Stimulated activated naive B cell treated with anti-CD40 and anti-IgM and Interleukin-4, amounts not matched to agents 10 μg/mL and 1 μg/mL and 100 μg/mL, for 72 hours (primary cell): ENCODE measurements around the gene SCCPDH.
"Not testable (repeated sequence)": the region's sequence is repeated elsewhere in the genome, so short reads cannot be mapped to it uniquely, and the experiment has no call there.

ENCODE experiments used
- ATAC-seq, 2 donors: fragments of 150-1000 bp; cut with Tn5 transposase; replicated peaks; 2 replicates each; pipeline ENCODE4 v1.10.0; 2021; ENCODE audit warnings: moderate library complexity in 1 of 2
- DNase-seq: peaks from one replicate; pipeline ENCODE4 v3.0.0; 2021
- H3K27ac Mint-ChIP-seq: one replicate; pipeline ENCODE4 v1.8.0; 2022; ENCODE audit warnings: mild to moderate bottlenecking, mixed read lengths
- H3K27me3 Mint-ChIP-seq, 2 donors: one replicate each; pipeline ENCODE4 v1.8.0; 2022; ENCODE audit warnings: mixed read lengths in 2 of 2
- H3K36me3 Mint-ChIP-seq, 2 donors: one replicate each; pipeline ENCODE4 v1.8.0; 2022; ENCODE audit warnings: mixed read lengths in 2 of 2, mild to moderate bottlenecking in 1 of 2
- H3K4me1 Mint-ChIP-seq, 2 donors: one replicate each; pipeline ENCODE4 v1.8.0; 2022; ENCODE audit warnings: mixed read lengths in 2 of 2, mild to moderate bottlenecking in 1 of 2
- H3K4me3 Mint-ChIP-seq, 2 donors: one replicate each; pipeline ENCODE4 v1.8.0; 2022; ENCODE audit warnings: mild to moderate bottlenecking in 2 of 2, mixed read lengths in 2 of 2, moderate library complexity in 1 of 2
- H3K9me3 Mint-ChIP-seq, 2 donors: one replicate each; pipeline ENCODE4 v1.8.0; 2022; ENCODE audit warnings: mixed read lengths in 2 of 2, mild to moderate bottlenecking in 1 of 2

The SCCPDH gene

GRCh38 chr1:246694213-246694895, 29.9 kb upstream of the SCCPDH start:
- not testable (repeated sequence) for H3K27ac Mint-ChIP-seq, H3K27me3 Mint-ChIP-seq, H3K4me3 Mint-ChIP-seq, DNase-seq, H3K36me3 Mint-ChIP-seq, ATAC-seq
- Mint-ChIP-seq H3K4me1 (peaks cover 10 to 17% of the 10 kb centered on the region in 2 donors), H3K9me3 (peaks cover 5 to 13% of the 10 kb centered on the region in 2 donors)

- peaks cover 5 to 13% of the 10 kb centered on the region in 2 donors for H3K9me3 Mint-ChIP-seq
- no peaks in the 10 kb centered on the region for H3K36me3 Mint-ChIP-seq
- H3K27ac Mint-ChIP-seq = no peak overlapping the region
- H3K4me3 Mint-ChIP-seq = no peak overlapping the region
- H3K4me1 Mint-ChIP-seq = peaks cover 7 to 13% of the 10 kb centered on the region in 2 donors
- DNase-seq (no peak), ATAC-seq (no peak)
- no peaks in the 10 kb centered on the region for H3K27me3 Mint-ChIP-seq
Measured at GRCh38 chr1:246695136-246695535, 29.1 kb upstream of the SCCPDH start.

- ATAC-seq = no peak
- no peak for DNase-seq
- no peaks in the 10 kb centered on the region for H3K27me3 Mint-ChIP-seq
- no peak overlapping the region for H3K27ac Mint-ChIP-seq
- H3K9me3 Mint-ChIP-seq = peaks cover 5 to 13% of the 10 kb centered on the region in 2 donors
- H3K36me3 Mint-ChIP-seq = no peaks in the 10 kb centered on the region
- H3K4me1 Mint-ChIP-seq = peaks cover 7 to 13% of the 10 kb centered on the region in 2 donors
- H3K4me3 Mint-ChIP-seq = no peak overlapping the region
Measured at GRCh38 chr1:246695666-246696065, 28.5 kb upstream of the SCCPDH start.

GRCh38 chr1:246698466-246699094, 25.6 kb upstream of the SCCPDH start:
- no peaks in the 10 kb centered on the region for H3K36me3 Mint-ChIP-seq
- peak overlapping the region; percentile 62 to 66 for H3K4me3 Mint-ChIP-seq
- no peak for ATAC-seq
- H3K9me3 Mint-ChIP-seq = peaks cover 4 to 10% of the 10 kb centered on the region in 2 donors
- no peak for DNase-seq
- peaks cover 7 to 13% of the 10 kb centered on the region in 2 donors for H3K4me1 Mint-ChIP-seq
- peak overlapping the region; percentile 79 for H3K27ac Mint-ChIP-seq
- peaks cover 0 to 3% of the 10 kb centered on the region in 2 donors for H3K27me3 Mint-ChIP-seq

GRCh38 chr1:246699095-246699735, 25.0 kb upstream of the SCCPDH start:
- H3K4me1 Mint-ChIP-seq = peaks cover 7 to 13% of the 10 kb centered on the region in 2 donors
- H3K36me3 Mint-ChIP-seq = no peaks in the 10 kb centered on the region
- peak overlapping the region; percentile 62 to 66 for H3K4me3 Mint-ChIP-seq
- peak; percentile 82 for DNase-seq
- H3K9me3 Mint-ChIP-seq = peaks cover 4 to 10% of the 10 kb centered on the region in 2 donors
- peaks cover 0 to 9% of the 10 kb centered on the region in 2 donors for H3K27me3 Mint-ChIP-seq
- ATAC-seq = peak; percentile 99 to 100
- peak overlapping the region; percentile 79 for H3K27ac Mint-ChIP-seq

- DNase-seq (no peak), ATAC-seq (no peak)
- no peaks in the 10 kb centered on the region for H3K9me3 Mint-ChIP-seq
- no peak overlapping the region for H3K27ac Mint-ChIP-seq
- H3K36me3 Mint-ChIP-seq = no peaks in the 10 kb centered on the region
- H3K4me1 Mint-ChIP-seq = peaks cover 4 to 9% of the 10 kb centered on the region in 2 donors
- peaks cover 0 to 9% of the 10 kb centered on the region in 2 donors for H3K27me3 Mint-ChIP-seq
- H3K4me3 Mint-ChIP-seq = no peak overlapping the region
Measured at GRCh38 chr1:246703581-246703980, 20.6 kb upstream of the SCCPDH start.

GRCh38 chr1:246705368-246705767, 18.8 kb upstream of the SCCPDH start:
- peaks cover 4 to 6% of the 10 kb centered on the region in 2 donors for H3K9me3 Mint-ChIP-seq
- DNase-seq = no peak

GRCh38 chr1:246708166-246708565, 16.0 kb upstream of the SCCPDH start:
- no peak overlapping the region for H3K27ac Mint-ChIP-seq
- ATAC-seq = no peak
- peaks cover 13 to 20% of the 10 kb centered on the region in 2 donors for H3K27me3 Mint-ChIP-seq
- H3K36me3 Mint-ChIP-seq = peaks cover 3 to 7% of the 10 kb centered on the region in 2 donors
- peaks cover 6 to 11% of the 10 kb centered on the region in 2 donors for H3K9me3 Mint-ChIP-seq
- no peaks in the 10 kb centered on the region for H3K4me1 Mint-ChIP-seq
- no peak overlapping the region for H3K4me3 Mint-ChIP-seq
- DNase-seq = no peak

More at GRCh38 chr1:246705368-246705767, 18.8 kb upstream of the SCCPDH start:
- Mint-ChIP-seq H3K27me3 (peaks cover 0 to 9% of the 10 kb centered on the region in 2 donors), H3K4me1 (no peaks in the 10 kb centered on the region), H3K36me3 (peaks cover 0 to 1% of the 10 kb centered on the region in 2 donors), H3K27ac (no peak overlapping the region), H3K4me3 (no peak overlapping the region)
- no peak for ATAC-seq

- no peak overlapping the region for H3K4me3 Mint-ChIP-seq
- H3K27me3 Mint-ChIP-seq = peaks cover 11 to 13% of the 10 kb centered on the region in 2 donors
- ATAC-seq = no peak
- peaks cover 3 to 7% of the 10 kb centered on the region in 2 donors for H3K36me3 Mint-ChIP-seq
- H3K27ac Mint-ChIP-seq = no peak overlapping the region
- H3K9me3 Mint-ChIP-seq = peaks cover 6 to 11% of the 10 kb centered on the region in 2 donors
- no peaks in the 10 kb centered on the region for H3K4me1 Mint-ChIP-seq
- no peak for DNase-seq
Measured at GRCh38 chr1:246709196-246709595, 15.0 kb upstream of the SCCPDH start.

- Mint-ChIP-seq H3K9me3 (peaks cover 6 to 11% of the 10 kb centered on the region in 2 donors), H3K4me3 (no peak overlapping the region), H3K27me3 (peaks cover 11 to 13% of the 10 kb centered on the region in 2 donors), H3K27ac (no peak overlapping the region), H3K4me1 (no peaks in the 10 kb centered on the region), H3K36me3 (peaks cover 3 to 7% of the 10 kb centered on the region in 2 donors)
- no peak for DNase-seq
- no peak for ATAC-seq
Measured at GRCh38 chr1:246709835-246710234, 14.4 kb upstream of the SCCPDH start.

GRCh38 chr1:246711548-246712003, 12.6 kb upstream of the SCCPDH start:
- no peaks in the 10 kb centered on the region for H3K4me1 Mint-ChIP-seq
- H3K9me3 Mint-ChIP-seq = peaks cover 6 to 11% of the 10 kb centered on the region in 2 donors

GRCh38 chr1:246712428-246712827, 11.8 kb upstream of the SCCPDH start:
- not testable (repeated sequence) for H3K4me3 Mint-ChIP-seq, H3K36me3 Mint-ChIP-seq, H3K4me1 Mint-ChIP-seq, ATAC-seq, DNase-seq, H3K27ac Mint-ChIP-seq
- H3K27me3 Mint-ChIP-seq = peaks cover 18% of the 10 kb centered on the region in 2 donors
- peaks cover 6 to 11% of the 10 kb centered on the region in 2 donors for H3K9me3 Mint-ChIP-seq

More at GRCh38 chr1:246711548-246712003, 12.6 kb upstream of the SCCPDH start:
- no peak for ATAC-seq
- DNase-seq = no peak
- peaks cover 3 to 7% of the 10 kb centered on the region in 2 donors for H3K36me3 Mint-ChIP-seq
- H3K4me3 Mint-ChIP-seq = no peak overlapping the region
- H3K27me3 Mint-ChIP-seq = peaks cover 18% of the 10 kb centered on the region in 2 donors
- H3K27ac Mint-ChIP-seq = no peak overlapping the region

GRCh38 chr1:246719361-246719760, 4.8 kb upstream of the SCCPDH start:
- H3K36me3 Mint-ChIP-seq, H3K4me1 Mint-ChIP-seq, H3K27ac Mint-ChIP-seq, DNase-seq, H3K4me3 Mint-ChIP-seq, H3K9me3 Mint-ChIP-seq, ATAC-seq: not testable (repeated sequence)
- H3K27me3 Mint-ChIP-seq = peaks cover 10 to 13% of the 10 kb centered on the region in 2 donors

GRCh38 chr1:246720814-246721213, 3.4 kb upstream of the SCCPDH start:
- H3K9me3 Mint-ChIP-seq, H3K27ac Mint-ChIP-seq, DNase-seq, ATAC-seq, H3K4me3 Mint-ChIP-seq, H3K27me3 Mint-ChIP-seq, H3K36me3 Mint-ChIP-seq: not testable (repeated sequence)
- peaks cover 0 to 17% of the 10 kb centered on the region in 2 donors for H3K4me1 Mint-ChIP-seq
